Activated CD4-positive, alpha-beta T cell treated with anti-CD3 and anti-CD28 coated beads for 36 hours (primary cell): ENCODE results near the gene NUTM2A. TPM values are rescaled to one million over a fixed set of nuclear protein-coding genes. Genes with fewer than 3 reads are reported as not detected.
A peak's percentile ranks its signal among the peaks of the same experiment; 100 is the strongest.
"Not testable (repeated sequence)": the region's sequence is repeated elsewhere in the genome, so short reads cannot be mapped to it uniquely, and the experiment has no call there.

ENCODE experiments used
- ATAC-seq: fragments of 200-7000 bp; cut with Tn5 transposase; one replicate; pipeline ENCODE4 v1.10.0; 2021; ENCODE audit warnings: mild to moderate bottlenecking, moderate library complexity
- CTCF ChIA-PET: fragments of 350-600 bp; sonication (Branson Sonifier 250); formaldehyde crosslinking; loops from one replicate; lab custom pipeline; 2021; ENCODE audit warnings: antibody characterized with exemption; lab: Charles Lee
- POLR2A ChIA-PET: fragments of 350-600 bp; sonication (Branson Sonifier 250); formaldehyde crosslinking; loops from one replicate; lab custom pipeline; 2021; ENCODE audit warnings: antibody characterized with exemption, inconsistent platforms; lab: Charles Lee
- DNase-seq: peaks from one replicate; pipeline ENCODE4 v3.0.0-alpha.2; 2020
- H3K27ac Mint-ChIP-seq: one replicate; pipeline ENCODE4 v1.8.0; 2021; ENCODE audit warnings: mixed read lengths
- H3K27me3 Mint-ChIP-seq: one replicate; pipeline ENCODE4 v1.8.0; 2021; ENCODE audit warnings: mixed read lengths
- H3K36me3 Mint-ChIP-seq: one replicate; pipeline ENCODE4 v1.8.0; 2021; ENCODE audit warnings: low read depth, mixed read lengths
- H3K4me1 Mint-ChIP-seq: one replicate; pipeline ENCODE4 v1.8.0; 2021; ENCODE audit warnings: mixed read lengths
- H3K4me3 Mint-ChIP-seq: one replicate; pipeline ENCODE4 v1.8.0; 2021; ENCODE audit warnings: mild to moderate bottlenecking, moderate library complexity, mixed read lengths
- H3K9me3 Mint-ChIP-seq: one replicate; pipeline ENCODE4 v1.8.0; 2021; ENCODE audit warnings: low read depth, mixed read lengths
- intact Hi-C, 2 experiments: fragments of 100-400 bp; cut with DNase I in 1 of 2; cut with micrococcal nuclease in 1 of 2; formaldehyde crosslinking; loops; one replicate each; pipeline versions ENCODE4 v1.14.2 to v1.15.1; 2022 to 2024; cut with DNase I, micrococcal nuclease
- total RNA-seq, 2 experiments: library from RNA; stranded (reverse); gene quantifications; one replicate each; pipeline ENCODE4 v1.2.3, GENCODE V29; 2021

Gene NUTM2A
- total RNA-seq, result under 1 TPM; 0.39 to 0.64 TPM

- H3K27ac Mint-ChIP-seq, H3K4me3 Mint-ChIP-seq, H3K36me3 Mint-ChIP-seq, CTCF ChIA-PET, intact Hi-C loops, POLR2A ChIA-PET, ATAC-seq, DNase-seq, H3K4me1 Mint-ChIP-seq, H3K9me3 Mint-ChIP-seq, H3K27me3 Mint-ChIP-seq: not testable (repeated sequence)
These were observed at the start of gene NUTM2A for GRCh38 chr10:87225148-87225547. NUTM2A (plus strand) TSS chr10:87225448; CDS start chr10:87225831, 383 bp downstream.

GRCh38 chr10:87177587-87177986 lies 47.7 kb upstream of the NUTM2A start:
- H3K4me1 Mint-ChIP-seq, H3K9me3 Mint-ChIP-seq, H3K27me3 Mint-ChIP-seq, intact Hi-C loops, POLR2A ChIA-PET, CTCF ChIA-PET, ATAC-seq, H3K27ac Mint-ChIP-seq, DNase-seq, H3K4me3 Mint-ChIP-seq: not testable (repeated sequence)
- H3K36me3 Mint-ChIP-seq, result peaks cover 16% of the 10 kb centered on the region

GRCh38 chr10:87184421-87184820 lies 40.8 kb upstream of the NUTM2A start:
- H3K27ac Mint-ChIP-seq, H3K27me3 Mint-ChIP-seq, H3K4me3 Mint-ChIP-seq, intact Hi-C loops, POLR2A ChIA-PET, H3K9me3 Mint-ChIP-seq, ATAC-seq, H3K4me1 Mint-ChIP-seq, DNase-seq, CTCF ChIA-PET: not testable (repeated sequence)
- peaks cover 53% of the 10 kb centered on the region for H3K36me3 Mint-ChIP-seq

GRCh38 chr10:87186016-87186415 lies 39.2 kb upstream of the NUTM2A start:
- DNase-seq, intact Hi-C loops, POLR2A ChIA-PET, H3K27me3 Mint-ChIP-seq, ATAC-seq, H3K9me3 Mint-ChIP-seq, H3K4me1 Mint-ChIP-seq, H3K4me3 Mint-ChIP-seq, H3K27ac Mint-ChIP-seq, CTCF ChIA-PET: not testable (repeated sequence)
- peaks cover 51% of the 10 kb centered on the region for H3K36me3 Mint-ChIP-seq

- CTCF ChIA-PET, result not testable (repeated sequence)
These were observed 37.7 kb upstream of the NUTM2A start for GRCh38 chr10:87187573-87187972.

GRCh38 chr10:87191841-87192240 lies 33.4 kb upstream of the NUTM2A start:
- CTCF ChIA-PET, H3K27me3 Mint-ChIP-seq, ATAC-seq, DNase-seq, H3K4me1 Mint-ChIP-seq, intact Hi-C loops, H3K4me3 Mint-ChIP-seq, H3K27ac Mint-ChIP-seq, POLR2A ChIA-PET, H3K9me3 Mint-ChIP-seq: not testable (repeated sequence)
- peaks cover 23% of the 10 kb centered on the region for H3K36me3 Mint-ChIP-seq

More at GRCh38 chr10:87187573-87187972, 37.7 kb upstream of the NUTM2A start:
- H3K9me3 Mint-ChIP-seq, DNase-seq, intact Hi-C loops, POLR2A ChIA-PET, H3K4me3 Mint-ChIP-seq, ATAC-seq, H3K27ac Mint-ChIP-seq, H3K4me1 Mint-ChIP-seq, H3K27me3 Mint-ChIP-seq: not testable (repeated sequence)
- peaks cover 51% of the 10 kb centered on the region for H3K36me3 Mint-ChIP-seq

GRCh38 chr10:87200924-87201323 lies 24.3 kb upstream of the NUTM2A start:
- H3K4me3 Mint-ChIP-seq, DNase-seq, H3K27ac Mint-ChIP-seq, H3K36me3 Mint-ChIP-seq, POLR2A ChIA-PET, H3K27me3 Mint-ChIP-seq, CTCF ChIA-PET, H3K9me3 Mint-ChIP-seq: not testable (repeated sequence)
- intact Hi-C loops, result loop anchor here in 1 of 2 experiments (10.0 kb wide), 1 partner anchor 304 kb away; the partner anchor contains the start of gene MINPP1
- peaks cover 18% of the 10 kb centered on the region for H3K4me1 Mint-ChIP-seq
- peak; percentile 70 for ATAC-seq

GRCh38 chr10:87204801-87205200 lies 20.4 kb upstream of the NUTM2A start:
- H3K9me3 Mint-ChIP-seq, H3K27me3 Mint-ChIP-seq, POLR2A ChIA-PET, H3K36me3 Mint-ChIP-seq, H3K4me3 Mint-ChIP-seq, DNase-seq, H3K27ac Mint-ChIP-seq, CTCF ChIA-PET: not testable (repeated sequence)
- ATAC-seq, result peak; percentile 23
- H3K4me1 Mint-ChIP-seq, result peaks cover 18% of the 10 kb centered on the region
- intact Hi-C loops, result loop anchor here in 1 of 2 experiments (10.0 kb wide), 1 partner anchor 300 kb away; the partner anchor contains the start of gene MINPP1

- H3K9me3 Mint-ChIP-seq, CTCF ChIA-PET: not testable (repeated sequence)
- H3K4me1 Mint-ChIP-seq, result peaks cover 15% of the 10 kb centered on the region
These were observed 18.3 kb upstream of the NUTM2A start for GRCh38 chr10:87206922-87207321.

GRCh38 chr10:87210309-87210708 lies 14.9 kb upstream of the NUTM2A start:
- H3K9me3 Mint-ChIP-seq, POLR2A ChIA-PET, DNase-seq, intact Hi-C loops, CTCF ChIA-PET, H3K27me3 Mint-ChIP-seq, H3K27ac Mint-ChIP-seq, H3K36me3 Mint-ChIP-seq, H3K4me3 Mint-ChIP-seq, H3K4me1 Mint-ChIP-seq, ATAC-seq: not testable (repeated sequence)

More at GRCh38 chr10:87206922-87207321, 18.3 kb upstream of the NUTM2A start:
- H3K27ac Mint-ChIP-seq, POLR2A ChIA-PET, H3K27me3 Mint-ChIP-seq, H3K36me3 Mint-ChIP-seq, DNase-seq, ATAC-seq, H3K4me3 Mint-ChIP-seq: not testable (repeated sequence)
- intact Hi-C loops, result loop anchor here in 1 of 2 experiments (10.0 kb wide), 1 partner anchor 298 kb away; the partner anchor contains the start of gene MINPP1

- H3K27ac Mint-ChIP-seq, H3K36me3 Mint-ChIP-seq, H3K27me3 Mint-ChIP-seq, H3K4me1 Mint-ChIP-seq, DNase-seq, intact Hi-C loops, H3K9me3 Mint-ChIP-seq, CTCF ChIA-PET, H3K4me3 Mint-ChIP-seq, POLR2A ChIA-PET: not testable (repeated sequence)
- ATAC-seq, result peak; percentile 69
These were observed 13.4 kb upstream of the NUTM2A start for GRCh38 chr10:87211848-87212247.

- peak; percentile 14 for ATAC-seq
- H3K4me3 Mint-ChIP-seq, intact Hi-C loops, CTCF ChIA-PET, H3K4me1 Mint-ChIP-seq, H3K27ac Mint-ChIP-seq, H3K36me3 Mint-ChIP-seq, H3K27me3 Mint-ChIP-seq, H3K9me3 Mint-ChIP-seq, DNase-seq, POLR2A ChIA-PET: not testable (repeated sequence)
These were observed 12.0 kb upstream of the NUTM2A start for GRCh38 chr10:87213150-87213765.
